GM21367 (cell line): ENCODE data around the gene PNP.

Experiments
- ATAC-seq: cut with Tn5 transposase; IDR thresholded peaks from one replicate; pipeline ENCODE4 v1.9.1; 2021; ENCODE audit not compliant: unreplicated experiment

Gene PNP

DNA sequence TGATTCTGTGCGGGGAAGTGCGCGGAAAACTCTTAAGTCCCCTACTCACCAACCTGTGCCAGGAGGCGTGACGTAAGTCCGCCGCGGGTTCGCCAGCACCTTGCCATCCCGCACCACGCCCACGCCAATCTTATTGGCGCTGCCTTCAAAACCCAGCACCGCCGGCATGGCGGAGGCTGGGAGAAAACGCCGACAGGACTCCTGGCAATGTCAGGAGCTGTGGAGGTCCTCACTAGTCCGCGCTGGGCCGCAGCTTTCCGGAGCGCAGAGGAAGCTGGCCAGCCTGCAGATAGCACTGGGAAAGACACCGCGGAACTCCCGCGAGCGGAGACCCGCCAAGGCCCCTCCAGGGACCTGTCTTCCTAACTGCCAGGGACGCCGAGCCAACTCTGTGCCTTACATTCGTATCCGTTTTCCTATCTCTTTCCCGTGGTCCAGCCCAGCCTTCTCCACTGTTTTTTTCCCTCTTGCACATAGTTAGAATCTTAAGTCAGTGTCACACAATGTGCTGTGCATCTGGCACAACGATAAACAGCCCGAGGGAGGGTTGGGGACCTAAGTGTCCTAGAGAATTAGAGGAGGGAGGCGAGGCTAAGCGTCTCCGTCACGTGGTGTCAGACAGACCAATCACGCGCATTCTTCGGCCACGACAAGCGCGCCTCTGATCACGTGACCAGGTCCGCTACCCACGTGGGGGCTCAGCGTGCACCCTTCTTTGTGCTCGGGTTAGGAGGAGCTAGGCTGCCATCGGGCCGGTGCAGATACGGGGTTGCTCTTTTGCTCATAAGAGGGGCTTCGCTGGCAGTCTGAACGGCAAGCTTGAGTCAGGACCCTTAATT, 14.5 kb upstream of the PNP start, which contains the start of the genes APEX1 and OSGEP:
TSS of gene APEX1 (plus strand) at position 711 of the 839 bp plus-strand sequence. CDS start 420 bp downstream, outside the sequence.
TSS of gene OSGEP (minus strand) at position 297 of the 839 bp plus-strand sequence. CDS start at position 168, 129 bp downstream.
- ATAC-seq = peak; percentile 79

GRCh38 chr14:20455355-20456300, 13.6 kb upstream of the PNP start:
- ATAC-seq = peak; percentile 33

- ATAC-seq = no peak
These were observed 12.2 kb upstream of the PNP start for GRCh38 chr14:20456971-20457370.

DNA sequence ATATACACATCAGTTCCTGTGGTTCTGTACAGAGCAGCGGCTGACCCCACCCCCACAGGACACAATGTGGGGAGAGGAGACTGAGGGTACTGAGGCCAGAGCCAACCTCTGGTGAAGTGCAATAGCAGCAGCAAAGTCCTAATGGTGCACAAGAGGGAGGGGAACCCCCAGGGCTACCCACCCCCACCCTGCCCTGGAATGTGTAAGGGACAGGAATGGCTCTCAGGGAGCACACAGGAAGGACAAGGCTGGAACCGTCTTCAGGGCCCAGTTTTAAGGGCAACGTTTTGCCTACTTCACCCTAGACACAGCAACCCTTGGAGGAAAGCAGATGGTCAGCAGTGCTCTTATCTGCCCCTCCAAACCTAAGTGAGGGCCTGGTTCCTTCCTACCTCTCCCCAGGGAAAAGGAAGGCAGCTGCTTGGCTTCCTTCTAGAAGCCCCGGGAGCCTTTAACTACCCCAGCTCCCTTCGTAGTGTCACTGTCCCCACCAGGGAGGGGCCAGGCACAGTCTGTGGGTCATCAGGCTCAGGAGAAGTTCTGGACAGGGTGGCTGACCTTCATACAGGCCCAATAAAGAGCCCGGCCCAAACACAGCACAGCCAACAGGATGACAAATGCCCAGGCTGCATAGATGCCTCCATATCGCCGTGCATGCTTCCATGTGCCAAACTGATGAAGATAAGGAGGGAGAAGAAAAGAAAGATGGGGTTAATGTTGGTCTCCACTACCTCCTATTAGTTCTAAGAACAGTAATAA, 11.0 kb upstream of the PNP start:
- no peak for ATAC-seq

- ATAC-seq = no peak
These were observed 8.6 kb upstream of the PNP start for GRCh38 chr14:20460458-20461224.

DNA sequence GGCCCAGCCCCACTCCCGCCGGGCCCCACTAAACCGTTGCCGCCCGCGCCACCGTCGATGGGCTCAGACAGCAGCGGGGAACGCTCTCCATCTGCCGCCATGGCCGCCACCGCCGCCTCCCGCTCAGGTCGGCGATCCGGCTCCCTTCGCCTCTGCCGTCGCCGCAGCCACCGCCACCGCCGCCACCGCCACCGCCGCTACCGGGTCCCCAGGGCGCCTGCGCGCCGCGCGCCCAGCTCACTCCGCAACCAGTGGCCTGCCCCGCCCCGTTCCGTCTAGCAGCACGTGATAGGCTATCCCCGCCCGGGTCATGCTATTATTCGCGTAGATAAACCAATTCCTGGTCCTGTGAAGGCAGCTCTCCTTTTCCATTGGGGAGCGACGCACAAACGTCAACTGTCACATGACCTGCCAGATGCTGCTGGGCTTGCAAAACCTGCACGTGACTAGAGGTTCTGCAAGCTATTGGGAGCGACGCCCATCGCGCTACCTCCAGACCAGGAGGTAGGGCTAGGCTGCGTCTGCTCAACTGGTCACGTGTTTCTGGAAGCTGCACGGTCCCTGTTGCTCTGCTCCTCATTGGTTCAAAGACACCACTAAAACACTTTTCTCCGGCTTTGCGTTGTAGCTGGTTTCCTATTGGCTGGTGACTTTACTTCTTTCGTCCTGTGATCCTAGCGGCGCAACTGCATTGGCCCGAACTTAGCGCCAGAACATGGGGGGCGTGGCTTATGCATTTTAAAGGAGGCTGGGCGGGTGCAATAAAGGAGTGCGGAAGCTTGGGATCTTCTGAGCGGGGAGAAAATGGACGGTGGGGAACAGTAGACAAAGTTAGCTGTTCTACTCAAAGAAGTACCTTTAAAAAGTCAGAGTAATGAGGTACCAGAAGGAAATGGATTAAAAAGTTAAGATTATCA, 7.7 kb upstream of the PNP start, which contains the start of gene PIP4P1:
TSS of gene PIP4P1 (minus strand) at position 210 of the 917 bp plus-strand sequence. CDS start at position 101, 109 bp downstream.
- peak; percentile 91 for ATAC-seq

DNA sequence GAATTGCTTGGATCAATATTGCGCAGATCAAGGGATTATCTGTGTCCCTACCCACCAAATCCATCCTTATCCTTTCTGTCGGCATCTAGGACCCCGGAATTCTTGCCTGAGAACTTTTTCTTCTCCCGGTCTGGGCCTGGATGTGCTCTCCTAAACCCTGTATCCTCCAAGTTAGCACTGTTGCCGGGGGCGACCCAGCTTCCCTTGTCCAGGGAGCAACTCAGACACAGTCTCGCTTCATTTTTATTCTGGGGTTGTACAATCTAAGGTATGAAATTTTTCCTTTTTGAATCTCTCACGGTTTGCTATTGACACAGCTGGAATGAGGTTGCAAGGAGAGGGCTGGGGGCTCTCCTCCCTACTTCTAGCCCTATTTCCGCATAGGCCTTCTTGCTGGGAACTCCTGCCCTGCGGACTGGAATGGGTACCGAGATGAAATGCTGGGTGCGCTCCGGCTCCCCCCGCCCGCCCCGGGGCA, 403 bp upstream of the PNP start:
- ATAC-seq = no peak

- ATAC-seq = peak; percentile 29
These were observed 840 bp downstream of the PNP start for GRCh38 chr14:20469890-20470602.

DNA sequence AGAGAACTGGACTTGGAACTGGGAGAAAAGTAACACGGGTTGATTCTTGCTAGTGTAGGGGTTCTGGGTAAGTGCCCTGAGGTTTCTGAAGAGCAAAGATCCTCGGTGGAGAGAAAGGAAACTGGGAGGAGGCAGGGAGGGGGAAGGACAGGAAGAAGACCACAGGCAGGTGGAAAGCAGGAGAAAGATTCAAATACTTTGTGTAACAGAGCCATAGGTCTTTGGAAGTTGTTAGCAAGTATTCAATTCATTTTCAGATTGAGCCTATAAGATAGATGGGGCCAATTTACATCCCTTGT, 1.3 kb downstream of the PNP start:
- ATAC-seq = no peak

DNA sequence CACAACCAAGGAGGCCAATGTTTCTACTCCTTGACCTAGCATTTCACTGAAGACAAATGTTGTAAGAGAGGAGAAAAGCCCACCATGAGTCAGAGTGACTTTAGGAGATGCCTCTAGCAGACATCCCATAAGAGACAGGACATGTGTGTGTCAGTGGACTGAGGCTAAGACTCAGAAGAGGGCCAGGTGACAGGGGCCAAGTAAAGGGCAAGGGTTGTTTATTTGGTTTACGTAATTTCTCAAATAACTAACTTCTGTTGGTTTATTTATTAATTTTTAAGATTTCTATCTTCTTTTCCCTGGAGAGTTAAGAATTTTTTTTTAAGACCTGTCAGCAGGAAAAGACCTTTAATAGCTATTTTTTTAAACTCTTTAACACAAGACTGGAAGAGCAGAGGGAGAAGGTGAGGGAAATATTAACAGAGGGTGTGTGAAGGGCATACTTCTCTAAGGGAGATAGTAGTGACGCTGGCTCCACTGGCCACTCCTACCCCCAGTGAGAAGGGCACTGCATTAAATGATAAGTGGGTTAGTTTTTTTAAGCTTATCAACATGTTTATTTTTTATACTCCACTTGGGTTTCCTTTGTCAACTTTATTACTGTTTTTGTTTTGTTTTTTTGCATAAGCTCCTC, 3.4 kb downstream of the PNP start:
- no peak for ATAC-seq

DNA sequence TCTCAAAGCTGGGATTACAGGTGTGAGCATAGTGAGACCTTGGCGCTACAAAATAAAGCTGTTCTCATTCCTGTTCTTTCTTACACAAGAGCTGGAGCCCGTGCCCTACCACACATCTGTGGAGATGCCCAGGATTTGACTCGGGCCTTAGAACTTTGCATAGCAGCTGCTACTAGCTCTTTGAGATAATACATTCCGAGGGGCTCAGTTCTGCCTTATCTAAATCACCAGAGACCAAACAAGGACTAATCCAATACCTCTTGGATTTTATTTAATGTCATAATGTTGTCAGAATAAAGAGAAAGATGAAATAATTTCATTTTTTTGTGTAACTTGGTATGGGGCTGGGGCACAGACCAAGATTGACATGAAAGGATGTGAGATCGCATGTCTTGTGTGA, 7.6 kb downstream of the PNP start:
- ATAC-seq = no peak

DNA sequence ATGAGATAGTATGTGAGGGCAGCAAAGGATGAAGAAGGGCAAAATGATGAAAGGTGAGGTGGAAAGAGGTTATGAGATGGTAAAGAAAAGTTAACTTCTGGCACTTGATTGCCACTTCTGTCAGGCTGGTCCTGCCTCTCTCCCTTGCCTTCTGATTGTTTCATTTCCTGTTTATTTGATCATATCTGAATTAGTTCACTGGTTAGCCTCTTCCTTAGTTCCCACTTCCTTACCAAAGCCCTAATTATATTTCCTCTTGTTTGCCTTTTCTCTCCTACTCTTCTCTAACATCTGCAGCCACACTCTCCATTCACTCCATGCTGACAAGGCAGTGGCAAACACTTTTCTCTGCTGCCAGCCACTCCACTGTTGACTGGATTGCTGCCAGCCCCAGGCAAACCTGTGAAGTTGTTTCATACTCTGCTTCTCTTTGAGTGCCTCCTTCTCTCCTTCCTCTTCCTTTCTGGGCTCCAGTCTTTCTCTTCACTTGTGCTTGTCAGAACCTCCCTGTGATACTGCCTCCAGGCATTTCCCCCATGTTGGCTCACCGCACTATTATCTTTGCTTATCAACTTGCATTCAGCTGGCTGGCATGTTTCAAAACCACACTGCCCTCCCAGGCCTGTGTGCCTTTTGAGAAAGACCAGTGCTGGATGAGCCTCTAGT, 8.1 kb downstream of the PNP start:
- no peak for ATAC-seq

DNA sequence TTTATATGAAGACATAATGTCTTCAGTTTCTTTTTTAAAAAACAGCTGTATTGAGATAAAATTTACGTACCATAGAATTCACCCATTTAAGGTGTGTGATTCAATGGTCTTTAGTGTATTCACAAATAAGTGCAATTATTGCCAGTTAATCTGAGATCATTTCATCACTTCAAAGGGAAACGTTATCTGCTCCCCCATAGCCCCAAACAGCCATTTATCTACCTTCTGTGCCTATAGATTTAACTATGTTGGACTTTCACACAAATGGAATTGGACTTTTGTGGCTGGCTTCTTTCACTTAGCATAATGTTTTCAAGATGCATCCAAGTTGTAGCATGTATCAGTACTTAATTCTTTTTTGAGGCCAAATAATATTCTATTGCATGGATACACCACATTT, 9.7 kb downstream of the PNP start:
- no peak for ATAC-seq

DNA sequence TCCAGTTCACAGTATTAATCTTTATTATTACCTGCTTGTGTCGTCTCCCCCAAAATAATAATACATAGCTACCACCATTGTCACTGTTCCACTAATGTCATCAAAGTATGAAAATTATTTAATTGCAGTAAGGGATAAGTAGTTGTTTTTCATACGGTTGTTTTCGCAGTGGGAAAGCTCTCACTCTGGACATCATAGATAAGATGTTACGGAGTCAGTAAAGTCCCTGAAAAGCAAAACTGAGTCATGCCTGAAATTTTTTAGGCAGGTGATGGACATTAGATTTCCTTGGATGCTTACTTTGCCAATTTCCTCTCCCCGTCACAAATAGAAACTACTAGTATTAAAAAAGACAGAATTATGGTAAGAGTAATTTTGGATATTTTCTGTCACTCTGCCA, 13.2 kb downstream of the PNP start:
- ATAC-seq = no peak

- ATAC-seq = no peak
These were observed 16.7 kb downstream of the PNP start for GRCh38 chr14:20485900-20486299.

DNA sequence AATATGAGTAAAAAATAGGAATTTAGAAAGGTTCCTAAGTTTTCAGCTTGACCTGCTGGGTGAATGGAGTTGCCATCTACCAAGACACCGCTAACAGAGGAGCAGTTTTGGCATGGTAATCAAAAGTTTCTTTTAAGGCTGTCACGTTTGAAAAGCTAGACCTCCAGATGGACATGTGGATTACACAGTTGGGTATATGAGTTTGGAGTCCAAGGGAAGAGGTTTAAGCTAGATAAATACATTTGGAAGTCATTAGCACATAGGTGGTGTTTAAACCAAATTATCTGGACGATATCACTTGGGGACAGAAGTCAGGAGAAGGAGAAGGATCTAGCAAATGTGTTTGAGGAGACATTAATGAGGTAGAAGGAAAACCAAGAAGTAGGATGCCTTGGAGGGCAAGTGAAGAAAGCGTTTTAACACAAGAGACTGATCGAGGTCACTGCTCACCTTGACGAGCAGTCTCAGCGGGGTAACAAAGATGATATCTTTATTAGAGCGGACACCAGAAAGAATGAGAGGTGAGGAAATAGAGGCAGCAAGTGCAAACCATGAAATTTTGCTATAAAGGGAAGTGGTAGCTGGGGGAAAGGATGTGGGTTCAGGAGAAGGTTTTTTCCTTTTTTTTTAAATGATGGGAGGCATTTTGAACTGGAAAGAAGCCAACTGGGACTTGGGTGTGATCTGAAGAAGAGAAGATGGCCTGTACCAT, 17.6 kb downstream of the PNP start:
- no peak for ATAC-seq

GRCh38 chr14:20487396-20487725, 18.2 kb downstream of the PNP start:
- no peak for ATAC-seq
